HG03432 (cell line): ENCODE data around the gene ZNF280B.

ENCODE experiments used
- ATAC-seq: cut with Tn5 transposase; IDR thresholded peaks from one replicate; pipeline ENCODE4 v1.9.1; 2021; ENCODE audit warnings: mild to moderate bottlenecking, moderate library complexity; ENCODE audit not compliant: unreplicated experiment

The ZNF280B gene, protein sequence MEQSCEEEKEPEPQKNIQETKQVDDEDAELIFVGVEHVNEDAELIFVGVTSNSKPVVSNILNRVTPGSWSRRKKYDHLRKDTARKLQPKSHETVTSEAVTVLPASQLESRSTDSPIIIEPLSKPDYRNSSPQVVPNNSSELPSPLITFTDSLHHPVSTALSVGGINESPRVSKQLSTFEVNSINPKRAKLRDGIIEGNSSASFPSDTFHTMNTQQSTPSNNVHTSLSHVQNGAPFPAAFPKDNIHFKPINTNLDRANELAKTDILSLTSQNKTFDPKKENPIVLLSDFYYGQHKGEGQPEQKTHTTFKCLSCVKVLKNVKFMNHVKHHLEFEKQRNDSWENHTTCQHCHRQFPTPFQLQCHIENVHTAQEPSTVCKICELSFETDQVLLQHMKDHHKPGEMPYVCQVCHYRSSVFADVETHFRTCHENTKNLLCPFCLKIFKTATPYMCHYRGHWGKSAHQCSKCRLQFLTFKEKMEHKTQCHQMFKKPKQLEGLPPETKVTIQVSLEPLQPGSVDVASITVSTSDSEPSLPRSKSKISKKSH

GRCh38 chr22:22508274-22509176, at the start of gene ZNF280B:
ZNF280B (minus strand) TSS chr22:22508742; CDS start chr22:22489398, 19,344 bp downstream.
- peak; percentile 96 for ATAC-seq

GRCh38 chr22:22556995-22557925, 48.7 kb upstream of the ZNF280B start:
- no peak for ATAC-seq

DNA sequence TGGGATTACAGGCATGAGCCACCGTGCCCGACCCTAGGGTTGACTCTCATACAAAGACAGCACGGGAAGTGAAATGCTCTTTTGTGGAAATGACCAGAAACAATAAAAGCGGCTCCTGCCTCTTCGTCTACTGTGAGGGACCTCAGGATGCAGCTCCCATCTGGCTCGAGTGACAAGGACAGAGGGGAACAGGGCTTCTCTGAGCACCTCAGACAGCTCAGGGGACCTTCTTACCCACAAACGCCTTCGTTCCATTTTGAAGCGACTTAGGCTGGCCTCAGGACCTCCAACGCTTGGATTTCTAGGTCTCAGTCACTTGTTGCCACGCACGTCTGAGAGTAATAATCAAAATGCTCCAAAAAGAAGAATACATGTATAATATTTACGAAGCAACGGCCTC, 48.0 kb upstream of the ZNF280B start:
- ATAC-seq, result no peak

- no peak for ATAC-seq
Measured at GRCh38 chr22:22555596-22555995, 47.1 kb upstream of the ZNF280B start.

DNA sequence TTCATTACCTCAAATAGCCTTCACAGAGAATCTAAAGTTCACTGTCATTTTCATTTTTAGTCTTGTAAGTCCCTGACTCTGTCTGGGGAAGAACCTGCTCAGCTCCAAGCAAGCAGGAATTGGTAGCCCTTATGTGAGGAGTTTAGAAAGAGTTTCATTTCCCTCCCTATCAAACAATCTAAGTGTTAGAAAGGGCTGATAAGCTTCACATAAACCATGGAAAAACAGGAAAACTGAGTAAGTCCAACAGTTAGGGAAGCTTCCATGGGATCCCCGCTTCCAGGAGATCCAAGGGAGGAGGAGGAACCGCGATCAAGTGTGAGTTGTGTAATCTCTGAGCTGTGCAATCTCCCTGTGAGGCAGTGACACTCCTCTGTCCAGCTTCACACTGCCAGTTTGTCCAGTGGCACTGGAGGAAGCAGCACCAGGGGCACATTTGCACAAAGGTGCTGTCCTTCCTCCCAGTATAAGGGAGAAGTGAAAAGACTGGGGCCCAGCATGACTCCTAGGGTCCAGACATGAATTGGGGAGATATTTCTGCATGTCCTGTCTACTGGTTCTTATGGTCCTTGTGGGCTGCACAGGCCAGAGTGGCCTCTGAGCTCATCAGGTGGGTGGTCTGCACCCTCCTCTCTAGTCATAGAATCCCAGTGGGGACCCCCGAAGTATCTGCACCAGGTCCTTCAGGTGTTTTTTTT, 46.2 kb upstream of the ZNF280B start:
- ATAC-seq, result no peak

DNA sequence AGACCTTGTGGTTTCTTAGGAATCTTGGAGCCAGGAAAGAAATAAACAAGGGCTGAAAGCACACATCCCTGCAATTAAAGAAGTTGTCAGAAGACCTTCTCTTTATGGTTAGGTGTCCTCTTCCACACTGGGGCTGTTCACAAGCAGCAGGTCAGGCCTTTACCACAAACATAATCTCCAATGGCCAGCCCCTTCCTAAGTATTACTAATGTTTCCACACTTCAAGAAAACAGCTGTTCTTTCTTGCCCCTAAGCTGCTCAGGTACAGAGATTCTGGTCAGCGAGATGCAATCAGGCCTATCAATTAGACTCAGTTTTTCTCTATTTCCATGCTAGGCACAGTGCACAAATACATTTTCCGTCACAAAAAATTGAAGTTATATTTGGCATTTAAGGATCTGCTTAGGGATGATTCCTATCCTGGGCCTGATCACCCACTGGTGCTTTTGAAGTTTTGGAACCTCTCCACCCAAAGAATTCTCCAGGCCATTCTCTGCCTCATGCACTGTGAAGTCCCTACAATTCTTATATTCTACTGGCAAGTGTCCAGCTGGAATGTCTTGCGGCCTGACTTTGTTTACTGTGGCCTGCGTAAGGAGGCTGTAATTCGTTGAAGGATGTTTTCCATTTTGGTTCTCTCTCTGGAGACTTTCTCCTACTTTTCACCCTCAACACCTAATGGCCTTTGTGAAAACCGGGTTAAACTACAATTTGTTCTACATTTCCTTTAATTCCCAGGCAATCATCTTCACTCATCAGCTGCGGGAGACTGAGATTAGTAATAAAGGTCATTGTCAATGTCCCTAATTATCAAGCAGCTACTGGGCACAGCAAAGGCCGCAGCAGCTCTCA, 45.4 kb upstream of the ZNF280B start:
- no peak for ATAC-seq

GRCh38 chr22:22553141-22553540, 44.6 kb upstream of the ZNF280B start:
- no peak for ATAC-seq

DNA sequence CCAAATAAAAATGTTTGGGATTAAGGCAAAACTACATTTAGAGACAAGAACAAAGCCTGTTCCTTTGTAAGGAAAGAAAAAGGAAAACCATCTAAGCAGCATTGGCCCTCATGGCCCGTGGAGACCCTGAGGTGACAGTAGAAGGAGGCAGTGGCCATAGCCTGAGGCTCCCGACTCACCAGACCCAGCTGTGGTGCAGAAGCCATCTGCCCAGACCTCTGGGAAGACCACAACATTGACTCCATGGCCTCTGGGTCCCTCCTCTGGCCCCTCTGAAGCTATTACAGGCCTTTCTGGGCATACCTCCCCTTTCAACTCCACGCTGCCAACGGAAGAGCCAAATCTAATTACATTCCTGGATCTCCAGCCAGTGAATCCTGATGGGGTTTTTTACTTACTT, 44.1 kb upstream of the ZNF280B start:
- ATAC-seq, result no peak

GRCh38 chr22:22550789-22551434, 42.4 kb upstream of the ZNF280B start:
- ATAC-seq, result no peak

DNA sequence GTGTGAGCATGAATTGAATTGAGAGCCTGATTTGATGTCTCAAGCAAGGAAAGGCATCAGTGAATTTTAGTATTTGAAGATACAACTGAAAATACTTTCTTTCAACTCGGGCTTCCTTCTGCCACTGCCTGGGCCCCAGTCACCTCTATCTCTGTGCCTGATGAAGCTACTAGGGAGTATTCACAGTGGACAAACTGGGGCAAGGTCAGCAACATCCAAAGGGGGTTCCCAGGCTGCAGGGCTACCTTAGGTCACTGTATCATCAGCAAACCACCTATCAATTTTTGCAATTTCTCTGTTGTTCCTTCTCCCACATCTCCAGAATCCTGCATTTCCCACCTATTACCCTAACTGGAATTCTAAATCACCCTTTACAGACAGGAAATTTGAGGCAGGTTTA, 40.4 kb upstream of the ZNF280B start:
- ATAC-seq, result no peak

DNA sequence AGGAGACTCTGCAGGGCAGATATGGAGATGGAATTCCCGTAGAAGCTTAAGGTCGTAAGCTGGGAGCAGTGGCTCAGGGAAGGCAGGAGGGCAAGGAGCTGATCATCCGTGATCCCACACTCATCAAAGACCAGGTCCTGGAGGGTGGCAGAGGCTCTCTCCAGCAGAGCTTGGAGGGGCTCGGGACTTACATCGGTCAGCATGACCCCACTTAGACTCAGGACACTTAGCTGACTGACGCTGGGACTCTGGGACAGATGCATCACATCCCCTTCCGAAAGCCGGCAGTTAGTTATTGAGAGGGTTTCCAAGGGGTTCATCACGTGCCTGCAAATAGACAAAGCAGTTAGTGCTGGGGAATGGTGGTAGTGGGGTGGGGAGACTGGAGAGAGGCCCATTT, 39.8 kb upstream of the ZNF280B start:
- ATAC-seq, result no peak

DNA sequence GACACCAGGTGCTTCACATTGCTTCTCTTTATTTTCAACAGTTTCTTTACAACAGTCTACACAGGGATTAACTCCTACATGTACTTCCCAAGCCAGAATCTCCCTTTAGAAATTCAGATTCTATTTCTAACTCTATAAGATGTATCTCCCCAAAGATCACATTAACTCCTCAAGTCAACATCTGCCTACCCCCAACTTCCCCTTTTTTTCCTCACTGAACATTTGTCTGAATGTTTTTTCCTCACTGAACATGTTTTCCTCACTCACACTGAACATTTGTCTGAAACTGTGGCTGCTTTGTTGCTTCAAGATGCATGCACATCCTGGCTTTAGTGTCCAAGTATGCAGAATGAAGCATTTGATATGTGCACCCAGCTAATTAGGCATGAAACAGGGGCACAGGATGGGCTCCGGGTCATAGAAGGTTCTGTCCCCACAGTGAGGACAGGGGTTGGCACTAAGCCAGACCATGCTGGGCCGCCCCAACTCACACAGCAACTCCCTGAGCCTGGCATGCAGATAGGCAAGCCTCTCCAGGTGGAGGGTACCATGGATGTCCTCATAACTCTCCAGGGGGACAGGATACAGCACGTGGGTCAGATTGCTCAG, 39.3 kb upstream of the ZNF280B start:
- no peak for ATAC-seq

GRCh38 chr22:22547226-22547625, 38.7 kb upstream of the ZNF280B start:
- no peak for ATAC-seq

DNA sequence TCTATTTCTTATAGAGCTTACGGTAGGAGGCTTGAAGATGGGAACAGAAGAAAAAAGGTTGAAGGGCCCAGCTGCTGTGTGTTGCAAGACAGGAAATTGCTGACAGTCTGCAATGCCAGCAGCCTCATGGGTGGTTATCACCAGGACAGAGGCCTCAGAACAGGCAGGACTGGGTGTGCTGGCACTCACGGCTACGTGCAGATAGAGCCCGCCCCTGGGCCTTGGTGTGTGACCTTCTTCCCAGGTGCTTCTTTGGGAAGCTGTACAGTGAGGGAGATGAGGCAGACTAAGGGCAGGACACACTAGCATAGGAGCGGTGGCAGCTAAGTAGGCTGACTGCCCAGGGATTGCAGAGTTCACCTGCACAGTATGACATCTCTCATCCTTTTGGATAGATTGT, 37.9 kb upstream of the ZNF280B start:
- ATAC-seq, result no peak

GRCh38 chr22:22545084-22545483, 36.5 kb upstream of the ZNF280B start:
- ATAC-seq, result no peak

- ATAC-seq, result no peak
Measured at GRCh38 chr22:22538226-22538989, 29.9 kb upstream of the ZNF280B start.

DNA sequence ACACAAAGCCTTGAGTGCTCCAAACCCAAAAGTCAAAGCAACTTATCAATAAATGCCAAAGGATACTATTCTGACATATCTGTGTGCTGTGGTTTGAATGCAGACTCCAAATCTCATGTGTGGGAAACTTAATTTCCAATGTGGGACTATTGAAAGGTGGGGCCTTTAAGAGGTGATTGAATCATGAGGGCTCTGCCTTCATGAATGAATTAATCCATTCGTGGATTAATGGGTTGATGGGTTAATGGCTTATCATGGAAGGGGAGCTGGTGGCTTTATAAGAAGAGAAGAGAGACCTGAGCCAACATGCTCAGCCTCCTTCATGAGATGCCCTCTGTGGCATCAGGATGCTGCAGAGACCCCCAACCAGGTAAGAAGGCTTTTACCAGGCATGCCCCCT, 28.4 kb upstream of the ZNF280B start:
- no peak for ATAC-seq
